Sigmoid colon (tissue), 4 donors: ENCODE data around the gene TENM4.

Experiments
- POLR2AphosphoS5 ChIP-seq, 4 donors: sonication (generic); formaldehyde crosslinking; IDR thresholded peaks; one replicate each; pipeline ENCODE4 v1.6.1; 2017; ENCODE audit warnings: antibody characterized with exemption in 4 of 4
- TF ChIP-seq, protein P1 (sequence below), 4 experiments: fragments of 450-650 bp in 3 of 4; fragments of 200-600 bp in 1 of 4; IDR thresholded peaks; one replicate each; pipeline ENCODE4 v1.5.1; 2016 to 2019; ENCODE audit warnings: antibody characterized with exemption in 4 of 4, mild to moderate bottlenecking in 3 of 4, moderate library complexity in 2 of 4

GRCh38 chr11:79241852-79242241 lies 199.0 kb downstream of the TENM4 start:
- TF ChIP-seq, protein P1, sequence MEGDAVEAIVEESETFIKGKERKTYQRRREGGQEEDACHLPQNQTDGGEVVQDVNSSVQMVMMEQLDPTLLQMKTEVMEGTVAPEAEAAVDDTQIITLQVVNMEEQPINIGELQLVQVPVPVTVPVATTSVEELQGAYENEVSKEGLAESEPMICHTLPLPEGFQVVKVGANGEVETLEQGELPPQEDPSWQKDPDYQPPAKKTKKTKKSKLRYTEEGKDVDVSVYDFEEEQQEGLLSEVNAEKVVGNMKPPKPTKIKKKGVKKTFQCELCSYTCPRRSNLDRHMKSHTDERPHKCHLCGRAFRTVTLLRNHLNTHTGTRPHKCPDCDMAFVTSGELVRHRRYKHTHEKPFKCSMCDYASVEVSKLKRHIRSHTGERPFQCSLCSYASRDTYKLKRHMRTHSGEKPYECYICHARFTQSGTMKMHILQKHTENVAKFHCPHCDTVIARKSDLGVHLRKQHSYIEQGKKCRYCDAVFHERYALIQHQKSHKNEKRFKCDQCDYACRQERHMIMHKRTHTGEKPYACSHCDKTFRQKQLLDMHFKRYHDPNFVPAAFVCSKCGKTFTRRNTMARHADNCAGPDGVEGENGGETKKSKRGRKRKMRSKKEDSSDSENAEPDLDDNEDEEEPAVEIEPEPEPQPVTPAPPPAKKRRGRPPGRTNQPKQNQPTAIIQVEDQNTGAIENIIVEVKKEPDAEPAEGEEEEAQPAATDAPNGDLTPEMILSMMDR (IDR thresholded peaks at IDR 0.05), result no peak
- TF ChIP-seq POLR2AphosphoS5 (IDR thresholded peaks at IDR 0.05), result no peak
